BLaER1 treated with 17β-estradiol and CSF1 and Interleukin-3, amounts not matched to agents 10 nM and 100 nM (cell line): Measurements from ENCODE around the gene OR6C76.
A peak's percentile ranks its signal among the peaks of the same experiment; 100 is the strongest.

Experiments
- H3K27ac ChIP-seq, 11 experiments: shearing (Covaris generic); formaldehyde crosslinking; 2 replicates each; pipeline ENCODE4 v1.8.1; 2022
- H3K27me3 ChIP-seq, 11 experiments: shearing (Covaris generic); formaldehyde crosslinking; 2 replicates each; pipeline ENCODE4 v1.8.1; 2022
- H3K36me3 ChIP-seq, 11 experiments: shearing (Covaris generic); formaldehyde crosslinking; 2 replicates each; pipeline ENCODE4 v1.8.1; 2022
- H3K4me1 ChIP-seq, 10 experiments: shearing (Covaris generic); formaldehyde crosslinking; 2 replicates each; pipeline ENCODE4 v1.8.1; 2022
- H3K4me2 ChIP-seq, 11 experiments: shearing (Covaris generic); formaldehyde crosslinking; 2 replicates each; pipeline ENCODE4 v1.8.1; 2022
- H3K4me3 ChIP-seq, 10 experiments: shearing (Covaris generic); formaldehyde crosslinking; 2 replicates each; pipeline ENCODE4 v1.8.1; 2022
- H3K9ac ChIP-seq, 11 experiments: shearing (Covaris generic); formaldehyde crosslinking; 2 replicates each; pipeline ENCODE4 v1.8.1; 2022
- H3K9me3 ChIP-seq, 11 experiments: shearing (Covaris generic); formaldehyde crosslinking; replicated peaks in 1 of 11; 2 replicates each; pipeline ENCODE4 v1.8.1; 2022
- H4K20me1 ChIP-seq, 11 experiments: shearing (Covaris generic); formaldehyde crosslinking; 2 replicates each; pipeline ENCODE4 v1.8.1; 2022
- Cebpa-rat ChIP-seq, 11 experiments: shearing (Covaris generic); IDR thresholded peaks; 2 replicates each; pipeline ENCODE4 v1.8.1; 2022

The OR6C76 gene

GRCh38 chr12:55467836-55468235 lies 41.8 kb downstream of the OR6C76 start:
- Histone ChIP-seq H3K4me2 (peak overlapping the region in 9 of 11 experiments; percentile 11 to 72 (median 63); a peak in 15 of 22 replicates), H3K4me3 (no peak overlapping the region), H3K9me3 (peaks cover 0 to 11% (median 7%) of the 10 kb centered on the region in 11 experiments; a peak in 13 of 22 replicates), H3K36me3 (no peaks in the 10 kb centered on the region), H3K27me3 (no peaks in the 10 kb centered on the region), H3K4me1 (peaks cover 10 to 30% (median 19%) of the 10 kb centered on the region in 10 experiments), H3K27ac (peak overlapping the region in 6 of 11 experiments; percentile 8 to 41 (median 32); a peak in 6 of 22 replicates), H3K9ac (no peak overlapping the region), H4K20me1 (no peaks in the 10 kb centered on the region)
- TF ChIP-seq Cebpa-rat (IDR thresholded peaks at IDR 0.05) = no peak

GRCh38 chr12:55469291-55469690 lies 43.2 kb downstream of the OR6C76 start:
- no peak for TF ChIP-seq Cebpa-rat (IDR thresholded peaks at IDR 0.05)
- Histone ChIP-seq H3K9ac (no peak overlapping the region), H3K4me2 (peak overlapping the region in 3 of 11 experiments; percentile 6 to 26 (median 20); a peak in 4 of 22 replicates), H3K27me3 (no peaks in the 10 kb centered on the region), H4K20me1 (no peaks in the 10 kb centered on the region), H3K4me3 (no peak overlapping the region), H3K4me1 (peaks cover 10 to 30% (median 19%) of the 10 kb centered on the region in 10 experiments), H3K9me3 (peaks cover 0 to 9% (median 7%) of the 10 kb centered on the region in 11 experiments; a peak in 13 of 22 replicates), H3K27ac (no peak overlapping the region), H3K36me3 (no peaks in the 10 kb centered on the region)

GRCh38 chr12:55470088-55470829 lies 44.2 kb downstream of the OR6C76 start, which contains the start of gene OR6C70:
TSS of gene OR6C70 (minus strand) at chr12:55470138. CDS start at chr12:55470138, 0 bp downstream.
- Histone ChIP-seq H3K27ac (no peak within 1 kb of the TSS), H4K20me1 (no peaks in the 10 kb centered on the region), H3K4me3 (no peak within 1 kb of the TSS), H3K4me2 (peak within 1 kb of the TSS in 3 of 11 experiments; percentile 6 to 26 (median 20); a peak in 4 of 22 replicates), H3K9me3 (no peaks in the 10 kb centered on the region), H3K27me3 (no peaks in the 10 kb centered on the region), H3K4me1 (peaks cover 10 to 30% (median 19%) of the 10 kb centered on the region in 10 experiments), H3K9ac (no peak within 1 kb of the TSS), H3K36me3 (no peaks in the 10 kb centered on the region)
- no peak for TF ChIP-seq Cebpa-rat (IDR thresholded peaks at IDR 0.05)

- H3K4me2 ChIP-seq = no peak overlapping the region
- no peak for TF ChIP-seq Cebpa-rat (IDR thresholded peaks at IDR 0.05)
- H3K9me3 ChIP-seq = no peaks in the 10 kb centered on the region
- no peak overlapping the region for H3K27ac ChIP-seq
- H3K4me3 ChIP-seq = no peak overlapping the region
- H3K9ac ChIP-seq = no peak overlapping the region
- no peaks in the 10 kb centered on the region for H4K20me1 ChIP-seq
- no peaks in the 10 kb centered on the region for H3K27me3 ChIP-seq
- H3K36me3 ChIP-seq = no peaks in the 10 kb centered on the region
- peaks cover 3 to 23% (median 14%) of the 10 kb centered on the region in 10 experiments for H3K4me1 ChIP-seq
Measured at GRCh38 chr12:55472264-55472663, 46.2 kb downstream of the OR6C76 start.
